Measurements from ENCODE around the gene IGFBPL1. TPM values are rescaled to one million over a fixed set of nuclear protein-coding genes. Genes with fewer than 3 reads are reported as not detected.

IGFBPL1 gene
- total and polyA plus RNA-seq, 10 of the 15 experiments (the other 5 are each of a cell fraction or from before 2014, with no cell fraction given), result 0.25 TPM; not detected in 9

- TF ChIP-seq ZBTB4 (CRISPR knock-in tag; IDR thresholded peaks at IDR 0.05) (no peak), PRDM15 (CRISPR knock-in tag; IDR thresholded peaks at IDR 0.05) (no peak), NR2C2 (IDR thresholded peaks at IDR 0.05; ENCODE audit: borderline replicate concordance, control insufficient read depth, insufficient read length, low read depth) (no peak)
These were observed 65.6 kb downstream of the IGFBPL1 start (continued) for GRCh38 chr9:38358390-38359296.
